Mucosa of descending colon (tissue), 3 donors: ENCODE measurements around the gene WSCD1. TPM values are rescaled to one million over a fixed set of nuclear protein-coding genes. Genes with fewer than 3 reads are reported as not detected.
A peak's percentile ranks its signal among the peaks of the same experiment; 100 is the strongest.

Experiments
- ATAC-seq: fragments of 200-7000 bp; cut with Tn5 transposase; one replicate; pipeline ENCODE4 v1.9.1; 2020; ENCODE audit warnings: mild to moderate bottlenecking, moderate library complexity
- DNase-seq, 3 donors: peaks; one replicate each; pipeline ENCODE4 v3.0.0-alpha.2; 2020
- H3K36me3 ChIP-seq: fragments of 200-600 bp; one replicate; pipeline ENCODE4 v1.8.0; 2021; ENCODE audit warnings: low read depth, mild to moderate bottlenecking
- H3K4me1 ChIP-seq: fragments of 200-600 bp; one replicate; pipeline ENCODE4 v1.8.0; 2021; ENCODE audit warnings: low read depth, mild to moderate bottlenecking
- H3K4me3 ChIP-seq: fragments of 200-600 bp; one replicate; pipeline ENCODE4 v1.8.0; 2021; ENCODE audit warnings: mild to moderate bottlenecking
- H3K9me3 ChIP-seq: fragments of 200-600 bp; one replicate; pipeline ENCODE4 v1.8.0; 2021; ENCODE audit warnings: mild to moderate bottlenecking
- CTCF ChIP-seq: fragments of 200-600 bp; IDR thresholded peaks from one replicate; pipeline ENCODE4 v1.8.0; 2022; ENCODE audit warnings: antibody characterized with exemption, mild to moderate bottlenecking
- intact Hi-C, 2 donors: fragments of 100-400 bp; cut with DNase I in 1 of 2; cut with micrococcal nuclease in 1 of 2; formaldehyde crosslinking; loops; one replicate each; pipeline versions ENCODE4 v1.11.0 to v1.11.1; 2022; cut with DNase I, micrococcal nuclease
- total RNA-seq, 3 donors: library from RNA; stranded (reverse); fragmentation: NEBNext Ultra II Directional in 2 of 3; extraction: Animal tissue kit (Norgen Biotek cat#: 25700) in 2 of 3; gene quantifications; one replicate each; pipeline versions ENCODE4 v1.2.1 to v1.2.4, GENCODE V29; 2021 to 2023
- donor health status: DM: no; HTN: no; CAD: no; lungs with moderate emphysema.
- donor health status: DM: no; HTN: no; CAD: no.
- donor health status: DM: no; HTN: yes; CAD: no.

The WSCD1 gene
- total RNA-seq, 3 donors from 2014 or later, result 18.7 to 45.8 (median 18.8) TPM

GRCh38 chr17:6070430-6070912, 292 bp downstream of the WSCD1 start:
- peak; percentile 1 for ATAC-seq
- H3K9me3 ChIP-seq, result no peaks in the 10 kb centered on the region
- H3K36me3 ChIP-seq, result no peaks in the 10 kb centered on the region
- intact Hi-C loops, result no loop called here
- DNase-seq, result peak in 1 of 3 donors; percentile 47
- TF ChIP-seq CTCF, result no peak
- H3K4me1 ChIP-seq, result peaks cover 4% of the 10 kb centered on the region
- H3K4me3 ChIP-seq, result peak overlapping the region; percentile 32

- peak overlapping the region; percentile 32 for H3K4me3 ChIP-seq
- H3K36me3 ChIP-seq, result no peaks in the 10 kb centered on the region
- no peaks in the 10 kb centered on the region for H3K9me3 ChIP-seq
- peak in 2 of 3 donors; percentile 41 to 47 for DNase-seq
- peaks cover 4% of the 10 kb centered on the region for H3K4me1 ChIP-seq
- no peak for TF ChIP-seq CTCF
- intact Hi-C loops, result no loop called here
- peak; percentile 40 for ATAC-seq
These were observed 833 bp downstream of the WSCD1 start for GRCh38 chr17:6070913-6071511.

GRCh38 chr17:6071528-6072065, 1.4 kb downstream of the WSCD1 start:
- Histone ChIP-seq H3K9me3 (no peaks in the 10 kb centered on the region), H3K4me1 (peaks cover 4% of the 10 kb centered on the region), H3K36me3 (no peaks in the 10 kb centered on the region), H3K4me3 (no peak overlapping the region)
- TF ChIP-seq CTCF, result no peak
- DNase-seq (no peak), ATAC-seq (no peak)
- intact Hi-C loops, result no loop called here

- Histone ChIP-seq H3K4me3 (no peak overlapping the region), H3K9me3 (no peaks in the 10 kb centered on the region), H3K4me1 (peaks cover 4% of the 10 kb centered on the region), H3K36me3 (no peaks in the 10 kb centered on the region)
- intact Hi-C loops, result no loop called here
- no peak for DNase-seq
- no peak for TF ChIP-seq CTCF
- no peak for ATAC-seq
These were observed 2.0 kb downstream of the WSCD1 start for GRCh38 chr17:6072157-6072556.

- DNase-seq (no peak), ATAC-seq (no peak)
- no peak overlapping the region for H3K4me3 ChIP-seq
- no peak for TF ChIP-seq CTCF
- H3K4me1 ChIP-seq, result peaks cover 4% of the 10 kb centered on the region
- intact Hi-C loops, result no loop called here
- no peaks in the 10 kb centered on the region for H3K9me3 ChIP-seq
- no peaks in the 10 kb centered on the region for H3K36me3 ChIP-seq
These were observed 2.4 kb downstream of the WSCD1 start for GRCh38 chr17:6072611-6073010.
